Suprapubic skin (tissue), 4 donors: Measurements from ENCODE around the gene LCE3E. TPM values are rescaled to one million over a fixed set of nuclear protein-coding genes. Genes with fewer than 3 reads are reported as not detected.

Source experiments
- total RNA-seq, 4 donors: library from RNA; depleted of rRNA; stranded (reverse); fragments of >200 nt; gene quantifications; one replicate each; pipeline ENCODE4 v1.1.0, GENCODE V29; 2016

LCE3E gene
- total RNA-seq, 4 donors from 2014 or later, result 4.8 to 19.0 (median 7.4) TPM; not detected in 1

Other genes with a start within 250 kb of the LCE3E start
- 1,000 to 10,000 TPM in 3 of 4 donors, 100 to 1,000 TPM in 1; 734 to 2,889 (median 2,088) TPM for gene FLG, start 241.5 kb downstream of the LCE3E start, total RNA-seq
- 1,000 to 10,000 TPM in 3 of 4 donors, 100 to 1,000 TPM in 1; 259 to 1,520 (median 1,297) TPM for gene FLG2, start 206.8 kb downstream of the LCE3E start, total RNA-seq
- 10 to 100 TPM in 1 of 4 donors, 1 to 10 TPM in 2, under 1 TPM in 1; 0.72 to 12.6 (median 5.4) TPM for gene CRNN, start 152.5 kb downstream of the LCE3E start, total RNA-seq
- 100 to 1,000 TPM in 3 of 4 donors, 10 to 100 TPM in 1; 41.1 to 222 (median 140) TPM for gene LCE5A, start 56.0 kb downstream of the LCE3E start, total RNA-seq
- 100 to 1,000 TPM in 3 of 4 donors, 10 to 100 TPM in 1; 19.1 to 228 (median 129) TPM for gene CRCT1, start 52.3 kb downstream of the LCE3E start, total RNA-seq
- 10 to 100 TPM in 2 of 4 donors, 1 to 10 TPM in 2; 3.7 to 27.1 (median 15.4) TPM for gene LCE3D, start 13.7 kb upstream of the LCE3E start, total RNA-seq
- gene LCE3C, start 33.5 kb upstream of the LCE3E start, total RNA-seq, result not detected
- gene LCE3B, start 47.0 kb upstream of the LCE3E start, total RNA-seq, result not detected
- not detected for gene LCE3A, start 56.3 kb upstream of the LCE3E start, total RNA-seq
- gene LCE2D, start 96.6 kb upstream of the LCE3E start, total RNA-seq, result 100 to 1,000 TPM in 3 of 4 donors, 10 to 100 TPM in 1; 11.8 to 304 (median 222) TPM
- gene LCE2C, start 108.5 kb upstream of the LCE3E start, total RNA-seq, result 100 to 1,000 TPM in 3 of 4 donors, 10 to 100 TPM in 1; 66.5 to 669 (median 515) TPM
- 1,000 to 10,000 TPM in 2 of 4 donors, 100 to 1,000 TPM in 1, 10 to 100 TPM in 1; 91.9 to 1,442 (median 997) TPM for gene LCE2B, start 119.3 kb upstream of the LCE3E start, total RNA-seq
- 100 to 1,000 TPM in 3 of 4 donors, 10 to 100 TPM in 1; 28.2 to 457 (median 159) TPM for gene LCE2A, start 131.6 kb upstream of the LCE3E start, total RNA-seq
- gene LCE4A, start 141.4 kb upstream of the LCE3E start, total RNA-seq, result 1 to 10 TPM in 3 of 4 donors, not detected in 1; 3.0 to 7.7 (median 3.6) TPM
- gene KPRP, start 191.2 kb upstream of the LCE3E start, total RNA-seq, result 100 to 1,000 TPM in 3 of 4 donors, 10 to 100 TPM in 1; 20.9 to 138 (median 131) TPM
- gene LCE1F, start 208.4 kb upstream of the LCE3E start, total RNA-seq, result 10 to 100 TPM in 3 of 4 donors, not detected in 1; 23.4 to 71.3 (median 42.8) TPM
- gene LCE1E, start 219.5 kb upstream of the LCE3E start, total RNA-seq, result 10 to 100 TPM in 3 of 4 donors, 1 to 10 TPM in 1; 5.5 to 71.0 (median 29.6) TPM
- 100 to 1,000 TPM in 2 of 4 donors, 10 to 100 TPM in 2; 32.8 to 203 (median 101) TPM for gene LCE1D, start 229.9 kb upstream of the LCE3E start, total RNA-seq
- gene LCE1C, start 239.9 kb upstream of the LCE3E start, total RNA-seq, result 1,000 to 10,000 TPM in 3 of 4 donors, 10 to 100 TPM in 1; 73.2 to 1,471 (median 1,283) TPM
- gene LCE1B, start 245.2 kb upstream of the LCE3E start, total RNA-seq, result 100 to 1,000 TPM in 3 of 4 donors, 10 to 100 TPM in 1; 29.6 to 197 (median 166) TPM